GM12801 (cell line): Measurements from ENCODE around the gene TMC6.

ENCODE experiments used
- TF ChIP-seq, protein P1 (sequence below): IDR thresholded peaks from one replicate; pipeline ENCODE4 v1.5.1; 2011; ENCODE audit warnings: control low read depth; ENCODE audit not compliant: insufficient read length; ENCODE audit errors: extremely low read depth

The TMC6 gene

DNA sequence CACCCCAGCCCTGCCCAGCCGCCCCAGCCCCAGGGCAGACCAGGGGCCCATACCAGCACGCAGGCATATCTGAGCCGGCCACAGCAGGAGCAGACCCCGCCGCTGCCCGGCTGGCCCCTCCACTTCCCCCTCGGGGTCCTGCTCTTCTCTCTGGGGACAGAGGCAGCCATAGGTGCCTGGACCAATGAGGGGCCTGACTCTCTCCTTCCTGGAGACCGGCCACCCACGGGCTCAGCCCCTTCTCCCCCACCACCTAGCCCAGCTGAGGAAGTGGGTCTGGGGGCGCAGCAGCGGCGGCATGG, 3.8 kb downstream of the TMC6 start:
- TF ChIP-seq, protein P1, sequence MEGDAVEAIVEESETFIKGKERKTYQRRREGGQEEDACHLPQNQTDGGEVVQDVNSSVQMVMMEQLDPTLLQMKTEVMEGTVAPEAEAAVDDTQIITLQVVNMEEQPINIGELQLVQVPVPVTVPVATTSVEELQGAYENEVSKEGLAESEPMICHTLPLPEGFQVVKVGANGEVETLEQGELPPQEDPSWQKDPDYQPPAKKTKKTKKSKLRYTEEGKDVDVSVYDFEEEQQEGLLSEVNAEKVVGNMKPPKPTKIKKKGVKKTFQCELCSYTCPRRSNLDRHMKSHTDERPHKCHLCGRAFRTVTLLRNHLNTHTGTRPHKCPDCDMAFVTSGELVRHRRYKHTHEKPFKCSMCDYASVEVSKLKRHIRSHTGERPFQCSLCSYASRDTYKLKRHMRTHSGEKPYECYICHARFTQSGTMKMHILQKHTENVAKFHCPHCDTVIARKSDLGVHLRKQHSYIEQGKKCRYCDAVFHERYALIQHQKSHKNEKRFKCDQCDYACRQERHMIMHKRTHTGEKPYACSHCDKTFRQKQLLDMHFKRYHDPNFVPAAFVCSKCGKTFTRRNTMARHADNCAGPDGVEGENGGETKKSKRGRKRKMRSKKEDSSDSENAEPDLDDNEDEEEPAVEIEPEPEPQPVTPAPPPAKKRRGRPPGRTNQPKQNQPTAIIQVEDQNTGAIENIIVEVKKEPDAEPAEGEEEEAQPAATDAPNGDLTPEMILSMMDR = no peak

DNA sequence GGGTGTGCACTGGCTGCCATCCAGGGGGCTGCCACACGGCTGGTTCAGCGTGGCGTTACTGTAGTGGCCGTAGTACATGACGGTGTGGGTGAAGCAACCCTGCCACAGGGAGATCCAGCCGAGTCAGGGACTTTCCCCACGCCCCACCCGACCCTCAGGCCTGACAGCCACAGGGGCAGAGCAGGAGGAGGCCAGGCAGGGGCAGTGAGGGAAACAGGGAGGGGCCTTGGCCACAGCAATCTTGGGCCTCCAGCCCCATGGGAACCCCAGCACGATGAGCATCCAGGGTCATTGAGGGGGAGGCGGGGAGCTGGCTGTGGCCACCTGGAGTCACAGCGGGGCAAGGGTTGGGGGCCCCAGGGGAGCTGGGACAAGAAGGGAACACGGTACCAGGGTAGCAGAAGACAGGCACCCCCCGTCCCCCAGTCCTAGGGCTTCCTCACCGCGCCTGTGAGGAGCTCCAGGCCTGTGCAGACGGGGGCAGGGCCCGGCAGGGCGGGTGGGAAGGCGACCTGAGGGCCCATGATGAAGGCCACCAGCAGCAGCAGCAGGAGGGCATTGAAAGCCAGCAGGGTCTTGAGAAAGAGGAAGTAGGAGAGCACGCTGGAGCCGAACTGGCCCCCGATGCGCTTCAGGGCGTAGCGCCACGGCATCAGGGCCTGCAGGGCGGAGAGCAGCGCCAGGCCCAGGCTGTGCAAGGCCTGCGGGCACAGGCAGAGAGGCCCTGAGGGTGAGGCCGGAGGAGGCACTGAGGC, 4.3 kb downstream of the TMC6 start:
- TF ChIP-seq, protein P1 = no peak

DNA sequence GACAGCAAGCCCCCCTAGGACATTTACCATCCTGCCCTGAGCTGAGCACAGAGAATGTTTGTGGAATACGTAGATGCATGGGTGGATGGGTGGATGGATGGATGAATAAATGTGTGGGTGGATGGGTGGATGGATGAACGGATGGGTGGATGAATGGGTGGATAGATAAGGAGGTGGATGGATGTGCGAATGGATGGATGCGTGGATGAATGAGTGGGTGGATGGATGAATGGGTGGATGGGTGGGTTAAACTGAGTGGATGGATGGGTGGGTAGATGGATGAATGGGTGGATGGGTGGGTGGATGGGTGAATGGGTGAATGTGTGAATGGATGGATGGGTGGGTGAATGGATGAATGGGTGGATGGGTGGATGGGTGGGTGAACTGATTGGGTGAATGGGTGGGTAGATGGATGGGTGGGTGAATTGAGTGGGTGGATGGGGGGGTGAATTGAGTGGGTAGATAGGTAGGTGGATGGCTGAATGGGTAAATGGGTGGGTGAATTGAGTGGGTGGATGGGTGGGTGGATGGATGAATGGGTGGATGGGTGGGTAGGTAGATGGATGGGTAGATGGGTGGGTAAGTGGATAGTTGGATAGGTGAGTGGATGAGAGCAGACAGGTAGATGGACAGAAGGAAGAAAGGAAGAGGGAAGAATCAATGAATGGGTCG, 5.2 kb downstream of the TMC6 start:
- TF ChIP-seq, protein P1 = no peak

DNA sequence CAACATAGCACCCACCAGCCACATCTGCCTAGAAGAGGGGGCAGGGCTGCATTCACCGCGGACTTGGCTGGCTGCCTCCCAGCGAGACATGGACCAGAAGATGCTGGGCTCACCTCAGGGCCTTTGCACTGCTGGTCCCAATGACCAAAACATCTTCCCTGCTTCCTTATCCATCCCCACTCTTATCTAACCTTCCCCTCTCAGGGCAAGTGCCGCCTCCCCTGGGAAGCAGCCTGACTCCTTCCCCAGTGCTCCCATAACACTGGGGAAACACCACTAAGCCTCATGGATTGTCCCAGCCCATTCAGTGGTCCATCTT, 5.7 kb downstream of the TMC6 start:
- TF ChIP-seq, protein P1 = no peak

DNA sequence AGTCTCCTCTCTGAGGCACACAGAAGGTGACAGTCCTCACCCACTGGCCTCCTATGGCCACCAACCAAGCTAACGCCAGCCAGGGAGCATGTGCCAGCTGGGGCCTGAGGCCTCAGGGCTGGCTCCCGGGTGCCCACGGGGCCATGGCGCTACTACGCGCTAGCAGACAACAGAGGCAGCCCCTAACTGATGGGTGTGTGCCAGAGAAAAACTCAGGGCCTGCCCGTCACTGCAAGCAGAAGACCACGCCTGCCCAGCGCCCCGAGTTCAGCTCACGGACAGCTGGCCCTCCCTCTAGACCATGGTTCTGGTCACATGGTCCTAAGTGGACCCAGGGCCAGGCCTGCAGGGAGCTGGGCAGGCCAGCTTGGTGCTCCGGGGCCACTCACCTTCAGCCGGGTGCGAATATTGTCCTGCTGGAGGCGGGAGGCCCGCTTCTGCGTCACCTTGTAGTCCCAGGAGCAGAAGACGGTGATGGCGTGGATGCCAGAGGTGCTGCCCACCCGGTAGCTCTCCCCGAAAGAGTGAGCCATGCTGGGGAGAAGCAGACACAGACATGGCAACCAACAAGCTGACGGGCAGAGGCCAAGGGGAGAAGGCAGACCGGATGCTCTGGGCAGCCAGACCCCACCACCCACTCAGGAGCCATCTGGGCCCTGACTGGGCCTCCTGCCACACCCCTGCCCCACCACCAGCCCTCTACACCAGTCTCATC, 6.2 kb downstream of the TMC6 start:
- TF ChIP-seq, protein P1 = no peak

DNA sequence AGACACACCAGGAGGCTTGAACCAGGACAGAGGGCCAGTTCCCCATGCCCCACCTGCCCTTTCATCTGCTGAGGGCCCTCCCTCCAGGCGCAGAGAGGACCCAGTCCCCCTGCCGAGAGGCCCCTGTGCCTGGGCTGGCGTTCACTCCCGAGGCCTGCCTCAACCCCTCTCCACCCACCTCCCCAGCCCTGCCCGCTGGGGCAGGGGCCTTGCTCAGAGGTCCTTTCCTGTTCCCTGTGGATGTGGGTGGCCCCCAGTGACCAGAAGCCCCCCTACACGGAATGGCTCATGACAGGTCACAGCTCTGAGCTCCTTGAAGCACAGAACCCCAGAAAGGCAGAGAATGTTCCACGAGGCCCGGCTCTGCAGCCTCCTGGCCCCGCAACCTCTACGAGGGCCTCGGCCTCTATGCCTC, 6.7 kb downstream of the TMC6 start:
- TF ChIP-seq, protein P1 = no peak

DNA sequence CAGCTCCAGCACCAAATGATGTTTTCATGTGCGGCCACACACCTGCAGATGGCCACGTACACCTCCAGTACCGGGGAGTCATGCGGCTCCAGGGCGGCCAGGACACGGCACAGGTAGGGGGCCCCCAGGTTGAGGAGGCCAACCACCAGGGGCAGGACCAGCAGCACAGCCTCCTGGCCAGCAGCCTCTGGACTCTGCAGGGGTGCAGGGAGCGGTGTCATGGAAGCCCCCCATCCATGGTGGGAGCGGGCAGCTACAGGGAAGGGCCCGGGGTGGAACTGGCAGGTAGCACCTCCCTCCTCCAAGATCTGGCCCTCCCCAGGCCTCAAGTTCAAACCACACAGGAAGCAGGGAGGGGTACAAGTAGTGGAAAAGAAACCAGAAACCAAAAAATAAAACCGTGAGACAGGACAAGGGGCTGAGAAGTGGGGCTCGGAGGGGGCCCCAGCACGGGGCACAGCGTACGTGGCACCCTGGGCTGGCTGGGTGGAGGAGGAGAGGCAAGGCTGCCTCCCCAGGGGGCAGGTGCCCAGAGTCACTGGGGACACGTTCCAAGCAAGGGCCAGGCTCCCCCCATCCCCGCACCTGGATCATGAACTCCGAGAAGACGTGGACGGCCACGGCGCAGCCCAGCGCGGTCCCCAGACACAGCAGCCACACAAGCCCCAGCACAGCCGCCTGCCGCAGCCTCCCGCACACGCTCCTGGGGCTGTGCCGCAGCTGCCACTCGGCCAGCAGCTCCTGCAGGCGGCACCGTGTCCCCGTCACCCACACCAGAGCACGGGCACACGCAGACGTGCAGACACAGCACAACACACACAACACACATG, 7.4 kb downstream of the TMC6 start:
- TF ChIP-seq, protein P1 = no peak
